Measurements from ENCODE around the gene MEST.

DNA sequence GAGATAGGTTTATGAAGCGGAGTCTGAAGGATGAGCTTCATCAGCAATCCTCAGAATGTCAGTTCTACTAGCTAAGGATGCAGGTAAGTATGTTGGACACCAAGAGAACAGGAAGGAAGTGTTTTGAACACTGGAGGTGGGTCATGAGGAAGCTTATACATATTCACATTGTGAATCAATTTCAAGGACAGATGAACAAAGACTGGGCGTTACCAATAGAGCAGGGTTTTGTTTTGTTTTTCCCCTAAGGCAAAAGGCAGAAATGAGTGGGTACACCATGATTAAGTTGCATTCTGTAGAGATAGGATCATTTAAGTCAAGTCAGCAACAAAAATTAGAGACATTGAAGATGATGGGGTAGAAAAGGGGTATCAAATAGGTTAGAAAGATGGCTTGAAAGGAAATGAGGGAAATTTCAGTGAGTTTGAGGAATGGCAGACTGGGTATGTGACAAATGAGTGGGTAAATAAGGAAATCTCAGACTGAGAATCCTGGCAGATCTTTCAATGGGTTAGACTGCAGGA, 51.7 kb downstream of the MEST start:
- TF ChIP-seq POLR2A (IDR thresholded peaks at IDR 0.05): no peak
- TF ChIP-seq, protein P1, sequence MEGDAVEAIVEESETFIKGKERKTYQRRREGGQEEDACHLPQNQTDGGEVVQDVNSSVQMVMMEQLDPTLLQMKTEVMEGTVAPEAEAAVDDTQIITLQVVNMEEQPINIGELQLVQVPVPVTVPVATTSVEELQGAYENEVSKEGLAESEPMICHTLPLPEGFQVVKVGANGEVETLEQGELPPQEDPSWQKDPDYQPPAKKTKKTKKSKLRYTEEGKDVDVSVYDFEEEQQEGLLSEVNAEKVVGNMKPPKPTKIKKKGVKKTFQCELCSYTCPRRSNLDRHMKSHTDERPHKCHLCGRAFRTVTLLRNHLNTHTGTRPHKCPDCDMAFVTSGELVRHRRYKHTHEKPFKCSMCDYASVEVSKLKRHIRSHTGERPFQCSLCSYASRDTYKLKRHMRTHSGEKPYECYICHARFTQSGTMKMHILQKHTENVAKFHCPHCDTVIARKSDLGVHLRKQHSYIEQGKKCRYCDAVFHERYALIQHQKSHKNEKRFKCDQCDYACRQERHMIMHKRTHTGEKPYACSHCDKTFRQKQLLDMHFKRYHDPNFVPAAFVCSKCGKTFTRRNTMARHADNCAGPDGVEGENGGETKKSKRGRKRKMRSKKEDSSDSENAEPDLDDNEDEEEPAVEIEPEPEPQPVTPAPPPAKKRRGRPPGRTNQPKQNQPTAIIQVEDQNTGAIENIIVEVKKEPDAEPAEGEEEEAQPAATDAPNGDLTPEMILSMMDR (IDR thresholded peaks at IDR 0.05): no peak
